Left forelimb (tissue), 1 donor: ENCODE results near the gene NDRG2.

Experiments
- DNase-seq: peaks from one replicate; pipeline ENCODE4 v3.0.0-alpha.2; 2018; ENCODE audit warnings: low spot score

The NDRG2 gene

GRCh38 chr14:21033133-21033698, 8.4 kb upstream of the NDRG2 start:
- no peak for DNase-seq

GRCh38 chr14:21032326-21033132, 7.7 kb upstream of the NDRG2 start:
- DNase-seq: no peak

- DNase-seq: no peak
Measured at GRCh38 chr14:21030531-21030930, 5.7 kb upstream of the NDRG2 start.

- DNase-seq: no peak
Measured at GRCh38 chr14:21029917-21030316, 5.1 kb upstream of the NDRG2 start, which contains the start of gene TPPP2. Gene TPPP2, plus strand, starts transcription at chr14:21030217. Its CDS starts 365 bp downstream, at chr14:21030582.

- no peak for DNase-seq
Measured at GRCh38 chr14:21026988-21027315, 2.1 kb upstream of the NDRG2 start.

- DNase-seq: no peak
Measured at GRCh38 chr14:21026274-21026987, 1.6 kb upstream of the NDRG2 start.

GRCh38 chr14:21025371-21026273, 761 bp upstream of the NDRG2 start:
- DNase-seq: peak; percentile 73

GRCh38 chr14:21023817-21024584, 860 bp downstream of the NDRG2 start:
- DNase-seq: no peak

GRCh38 chr14:21023174-21023573, 1.7 kb downstream of the NDRG2 start:
- DNase-seq: no peak

- DNase-seq: no peak
Measured at GRCh38 chr14:21022686-21023085, 2.2 kb downstream of the NDRG2 start.

- DNase-seq: no peak
Measured at GRCh38 chr14:21020977-21021545, 3.8 kb downstream of the NDRG2 start.

GRCh38 chr14:21019366-21019765, 5.5 kb downstream of the NDRG2 start:
- no peak for DNase-seq

- DNase-seq: no peak
Measured at GRCh38 chr14:21018781-21019180, 6.1 kb downstream of the NDRG2 start.

GRCh38 chr14:21018286-21018685, 6.6 kb downstream of the NDRG2 start:
- no peak for DNase-seq

GRCh38 chr14:21017528-21018245, 7.2 kb downstream of the NDRG2 start:
- no peak for DNase-seq

GRCh38 chr14:21016413-21017190, 8.3 kb downstream of the NDRG2 start:
- DNase-seq: no peak

GRCh38 chr14:21015312-21015711, 9.5 kb downstream of the NDRG2 start:
- no peak for DNase-seq

- peak; percentile 87 for DNase-seq
Measured at GRCh38 chr14:21014761-21015190, 10.1 kb downstream of the NDRG2 start.

GRCh38 chr14:21011136-21011535, 13.7 kb downstream of the NDRG2 start:
- DNase-seq: no peak
